Liver (tissue), 9 donors: ENCODE data around the gene KIF14. TPM values are rescaled to one million over a fixed set of nuclear protein-coding genes. Genes with fewer than 3 reads are reported as not detected.
"Not testable (repeated sequence)": the region's sequence is repeated elsewhere in the genome, so short reads cannot be mapped to it uniquely, and the experiment has no call there.

Experiments used
- DNase-seq: peaks from one replicate; pipeline ENCODE4 v3.0.0-alpha.2; 2017; ENCODE audit warnings: low spot score
- H3K27ac ChIP-seq, 2 donors: one replicate each; pipeline ENCODE4 v1.7.0; 2013; ENCODE audit warnings: inconsistent platforms in 2 of 2, low read length in 2 of 2, control low read depth in 1 of 2, low read depth in 1 of 2, mild to moderate bottlenecking in 1 of 2
- H3K27me3 ChIP-seq, 4 donors: one replicate each; pipeline versions ENCODE4 v1.6.1 to v1.7.0; 2013; ENCODE audit warnings: low read length in 3 of 4, inconsistent platforms in 1 of 4, mild to moderate bottlenecking in 1 of 4, moderate library complexity in 1 of 4; ENCODE audit not compliant: control insufficient read depth in 4 of 4, insufficient read depth in 4 of 4
- H3K36me3 ChIP-seq, 4 donors: one replicate each; pipeline versions ENCODE4 v1.6.1 to v1.7.0; 2013; ENCODE audit warnings: low read length in 3 of 4, mild to moderate bottlenecking in 3 of 4, low read depth in 1 of 4, moderate library complexity in 1 of 4; ENCODE audit not compliant: control insufficient read depth in 4 of 4, insufficient read depth in 3 of 4
- H3K4me1 ChIP-seq, 4 donors: one replicate each; pipeline versions ENCODE4 v1.6.1 to v1.7.0; 2013; ENCODE audit warnings: low read length in 3 of 4, mild to moderate bottlenecking in 3 of 4, moderate library complexity in 1 of 4; ENCODE audit not compliant: control insufficient read depth in 4 of 4, insufficient read depth in 4 of 4
- H3K4me3 ChIP-seq, 3 donors: one replicate each; pipeline versions ENCODE4 v1.6.1 to v1.7.0; 2013; ENCODE audit warnings: low read length in 3 of 3, control low read depth in 1 of 3, low read depth in 1 of 3, mild to moderate bottlenecking in 1 of 3
- H3K9ac ChIP-seq, 2 donors: one replicate each; pipeline ENCODE4 v1.7.0; 2013; ENCODE audit warnings: low read length in 2 of 2, mild to moderate bottlenecking in 2 of 2, moderate library complexity in 2 of 2, control low read depth in 1 of 2, low read depth in 1 of 2
- H3K9me3 ChIP-seq, 4 donors: one replicate each; pipeline versions ENCODE4 v1.6.1 to v1.7.0; 2013; ENCODE audit warnings: low read length in 3 of 4; ENCODE audit not compliant: control insufficient read depth in 4 of 4
- CTCF ChIP-seq: fragments of 150-350 bp; IDR thresholded peaks from 2 replicates; pipeline ENCODE4 v1.5.1; 2017; ENCODE audit warnings: improper control_type of control experiment, low read depth, low read length; ENCODE audit not compliant: missing input control
- EGR1 ChIP-seq, 2 donors: IDR thresholded peaks; 2 replicates each; pipeline ENCODE4 v1.6.1; 2016 to 2018; ENCODE audit warnings: antibody characterized with exemption in 2 of 2, low read depth in 2 of 2
- FOXA1 ChIP-seq: IDR thresholded peaks from 2 replicates; pipeline ENCODE4 v1.6.1; 2016; ENCODE audit warnings: antibody characterized with exemption
- FOXA2 ChIP-seq: IDR thresholded peaks from 2 replicates; pipeline ENCODE4 v1.6.1; 2016; ENCODE audit warnings: antibody characterized with exemption
- GABPA ChIP-seq, 2 donors: IDR thresholded peaks in 1 of 2; conservative IDR thresholded peaks in 1 of 2; 2 replicates each; pipeline ENCODE4 v1.6.1; 2016; ENCODE audit warnings: antibody characterized with exemption in 2 of 2, mild to moderate bottlenecking in 1 of 2, moderate library complexity in 1 of 2
- HNF4A ChIP-seq, 2 donors: conservative IDR thresholded peaks; 2 replicates each; pipeline ENCODE4 v1.6.1; 2016; ENCODE audit warnings: antibody characterized with exemption in 2 of 2, mild to moderate bottlenecking in 2 of 2
- HNF4G ChIP-seq: IDR thresholded peaks from 2 replicates; pipeline ENCODE4 v1.6.1; 2016; ENCODE audit warnings: antibody characterized with exemption
- JUND ChIP-seq, 2 donors: IDR thresholded peaks; 2 replicates each; pipeline ENCODE4 v1.6.1; 2016; ENCODE audit warnings: antibody characterized with exemption in 2 of 2
- NR2F2 ChIP-seq: IDR thresholded peaks from 2 replicates; pipeline ENCODE4 v1.6.1; 2016; ENCODE audit warnings: antibody characterized with exemption
- RAD21 ChIP-seq, 2 donors: IDR thresholded peaks; 2 replicates each; pipeline ENCODE4 v1.6.1; 2016; ENCODE audit warnings: antibody characterized with exemption in 2 of 2, mild to moderate bottlenecking in 2 of 2
- REST ChIP-seq: IDR thresholded peaks from 2 replicates; pipeline ENCODE4 v1.6.1; 2016; ENCODE audit warnings: antibody characterized with exemption, mild to moderate bottlenecking
- RXRA ChIP-seq, 2 donors: IDR thresholded peaks; 2 replicates each; pipeline ENCODE4 v1.6.1; 2017 to 2018; ENCODE audit warnings: antibody characterized with exemption in 2 of 2, mild to moderate bottlenecking in 1 of 2
- SP1 ChIP-seq: IDR thresholded peaks from 2 replicates; pipeline ENCODE4 v1.6.1; 2018; ENCODE audit warnings: antibody characterized with exemption, mild to moderate bottlenecking
- TAF1 ChIP-seq: conservative IDR thresholded peaks from 2 replicates; pipeline ENCODE4 v1.6.1; 2016; ENCODE audit warnings: antibody characterized with exemption, mild to moderate bottlenecking
- YY1 ChIP-seq: IDR thresholded peaks from 2 replicates; pipeline ENCODE4 v1.6.1; 2016; ENCODE audit warnings: antibody characterized with exemption, mild to moderate bottlenecking
- WGBS: extraction: QIAGEN DNeasy Blood & Tissue Kit; methylation state at CpG from one replicate; pipeline ENCODE4 v1.1.7; 2013; 5-methylcytosine and 5-hydroxymethylcytosine counted together
- polyA plus RNA-seq, 2 donors: library from polyadenylated mRNA; stranded (reverse) in 1 of 2; unstranded in 1 of 2; fragments of 200-250 nt in 1 of 2; fragments of >200 nt in 1 of 2; fragmentation: Nextera tagmentation in 1 of 2; extraction: Ambion mirVana in 1 of 2; gene quantifications; one replicate each; pipeline versions ENCODE4 v1.2.1 to v1.2.3, GENCODE V29; 2013 to 2015
- total RNA-seq, 2 donors: library from RNA; depleted of rRNA; stranded (reverse); fragments of >200 nt; gene quantifications; one replicate each; pipeline ENCODE4 v1.2.3, GENCODE V29; 2014
- TF ChIP-seq, protein P1 (sequence below): IDR thresholded peaks from 2 replicates; pipeline ENCODE4 v1.6.1; 2016; ENCODE audit warnings: antibody characterized with exemption
- TF ChIP-seq, protein P2 (sequence below): IDR thresholded peaks from 2 replicates; pipeline ENCODE4 v1.6.1; 2016; ENCODE audit warnings: antibody characterized with exemption
- TF ChIP-seq, protein P3 (sequence below): IDR thresholded peaks from 2 replicates; pipeline ENCODE4 v1.6.1; 2016; ENCODE audit warnings: antibody characterized with exemption
- donor health status: healthy.
- donor health status: healthy.
- donor health status: healthy.
- donor health status: healthy.
- donor health status: healthy.

The KIF14 gene
- total and polyA plus RNA-seq, 4 donors = 0.13 to 8.8 (median 0.22) TPM

GRCh38 chr1:200631375-200631774, 10.8 kb upstream of the KIF14 start:
- no peak overlapping the region for H3K27ac ChIP-seq
- no peaks in the 10 kb centered on the region for H3K36me3 ChIP-seq
- no peak overlapping the region for H3K9ac ChIP-seq
- 90% methylated on average over 1 of the region's 1 CpG for WGBS
- no peaks in the 10 kb centered on the region for H3K27me3 ChIP-seq
- H3K4me3 ChIP-seq = no peak overlapping the region
- H3K9me3 ChIP-seq = no peaks in the 10 kb centered on the region
- no peak for DNase-seq
- H3K4me1 ChIP-seq = no peaks in the 10 kb centered on the region
- TF ChIP-seq EGR1 (IDR thresholded peaks at IDR 0.05; ENCODE audit: low read depth in 2 of 2) (no peak), FOXA1 (no peak), HNF4G (no peak), YY1 (no peak), SP1 (no peak), HNF4A (conservative IDR thresholded peaks at IDR 0.05) (no peak), RAD21 (IDR thresholded peaks at IDR 0.05) (no peak), CTCF (no peak), GABPA (IDR thresholded peaks at IDR 0.05 in 1 of 2, conservative IDR thresholded peaks at IDR 0.05 in 1 of 2) (no peak), RXRA (IDR thresholded peaks at IDR 0.05) (no peak), TAF1 (no peak), FOXA2 (no peak), REST (no peak), NR2F2 (no peak), JUND (IDR thresholded peaks at IDR 0.05) (no peak)
- TF ChIP-seq, protein P1, sequence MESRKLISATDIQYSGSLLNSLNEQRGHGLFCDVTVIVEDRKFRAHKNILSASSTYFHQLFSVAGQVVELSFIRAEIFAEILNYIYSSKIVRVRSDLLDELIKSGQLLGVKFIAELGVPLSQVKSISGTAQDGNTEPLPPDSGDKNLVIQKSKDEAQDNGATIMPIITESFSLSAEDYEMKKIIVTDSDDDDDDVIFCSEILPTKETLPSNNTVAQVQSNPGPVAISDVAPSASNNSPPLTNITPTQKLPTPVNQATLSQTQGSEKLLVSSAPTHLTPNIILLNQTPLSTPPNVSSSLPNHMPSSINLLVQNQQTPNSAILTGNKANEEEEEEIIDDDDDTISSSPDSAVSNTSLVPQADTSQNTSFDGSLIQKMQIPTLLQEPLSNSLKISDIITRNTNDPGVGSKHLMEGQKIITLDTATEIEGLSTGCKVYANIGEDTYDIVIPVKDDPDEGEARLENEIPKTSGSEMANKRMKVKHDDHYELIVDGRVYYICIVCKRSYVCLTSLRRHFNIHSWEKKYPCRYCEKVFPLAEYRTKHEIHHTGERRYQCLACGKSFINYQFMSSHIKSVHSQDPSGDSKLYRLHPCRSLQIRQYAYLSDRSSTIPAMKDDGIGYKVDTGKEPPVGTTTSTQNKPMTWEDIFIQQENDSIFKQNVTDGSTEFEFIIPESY = no peak
- TF ChIP-seq, protein P2, sequence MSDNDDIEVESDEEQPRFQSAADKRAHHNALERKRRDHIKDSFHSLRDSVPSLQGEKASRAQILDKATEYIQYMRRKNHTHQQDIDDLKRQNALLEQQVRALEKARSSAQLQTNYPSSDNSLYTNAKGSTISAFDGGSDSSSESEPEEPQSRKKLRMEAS = no peak
- TF ChIP-seq, protein P3, sequence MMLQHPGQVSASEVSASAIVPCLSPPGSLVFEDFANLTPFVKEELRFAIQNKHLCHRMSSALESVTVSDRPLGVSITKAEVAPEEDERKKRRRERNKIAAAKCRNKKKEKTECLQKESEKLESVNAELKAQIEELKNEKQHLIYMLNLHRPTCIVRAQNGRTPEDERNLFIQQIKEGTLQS = no peak

DNA sequence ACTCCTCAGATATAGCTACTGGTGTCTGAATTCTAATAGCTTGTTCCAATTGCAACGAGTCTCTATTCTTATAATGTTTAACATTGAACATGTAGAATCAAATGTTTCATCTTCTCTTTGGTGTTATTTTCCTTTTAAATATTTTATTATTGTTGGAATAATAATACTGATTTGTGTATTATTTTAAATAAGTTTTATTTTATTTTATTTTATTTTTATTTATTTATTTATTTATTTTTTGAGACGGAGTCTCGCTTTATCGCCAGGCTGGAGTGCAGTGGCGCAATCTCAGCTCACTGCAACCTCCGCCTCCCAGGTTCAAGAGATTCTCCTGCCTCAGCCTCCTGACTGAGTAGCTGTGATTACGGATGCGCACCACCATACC, 10.0 kb upstream of the KIF14 start:
- not testable (repeated sequence) for H3K9me3 ChIP-seq, H3K4me3 ChIP-seq, DNase-seq, H3K9ac ChIP-seq, H3K36me3 ChIP-seq, H3K27me3 ChIP-seq, H3K4me1 ChIP-seq, H3K27ac ChIP-seq
- 97% methylated on average over 8 of the region's 8 CpGs for WGBS
